Stimulated activated CD8-positive, alpha-beta memory T cell treated with anti-CD3 and anti-CD28 coated beads, Interleukin-12 subunit alpha, Interleukin-12 subunit beta, amount 100 ng/mL, for 1 hour (primary cell): Measurements from ENCODE around the gene GPR162.

ENCODE experiments used
- DNase-seq: peaks from one replicate; pipeline ENCODE4 v3.0.0-alpha.2; 2020; ENCODE audit warnings: low read depth

Gene GPR162

GRCh38 chr12:6822426-6823135 is 960 bp downstream of the GPR162 start:
- DNase-seq, result no peak

- no peak for DNase-seq
Observed at GRCh38 chr12:6823182-6824084, 1.8 kb downstream of the GPR162 start.

GRCh38 chr12:6824085-6824775 is 2.6 kb downstream of the GPR162 start:
- DNase-seq, result no peak

- DNase-seq, result no peak
Observed at GRCh38 chr12:6824901-6825381, 3.3 kb downstream of the GPR162 start.

GRCh38 chr12:6825398-6826124 is 3.9 kb downstream of the GPR162 start:
- peak; percentile 65 for DNase-seq

- no peak for DNase-seq
Observed at GRCh38 chr12:6826125-6826733, 4.6 kb downstream of the GPR162 start.

- no peak for DNase-seq
Observed at GRCh38 chr12:6826734-6827436, 5.3 kb downstream of the GPR162 start.

GRCh38 chr12:6827437-6827911 is 5.9 kb downstream of the GPR162 start:
- DNase-seq, result no peak

GRCh38 chr12:6827982-6828780 is 6.6 kb downstream of the GPR162 start, which contains the start of gene P3H3:
Gene P3H3 (plus strand): TSS chr12:6828407. CDS start chr12:6828441, 34 bp downstream.
- DNase-seq, result no peak

- no peak for DNase-seq
Observed at GRCh38 chr12:6828781-6829535, 7.3 kb downstream of the GPR162 start.

- DNase-seq, result no peak
Observed at GRCh38 chr12:6829536-6830220, 8.1 kb downstream of the GPR162 start.

- no peak for DNase-seq
Observed at GRCh38 chr12:6830286-6830890, 8.8 kb downstream of the GPR162 start.

GRCh38 chr12:6830999-6831398 is 9.4 kb downstream of the GPR162 start:
- DNase-seq, result no peak

GRCh38 chr12:6831450-6831995 is 9.9 kb downstream of the GPR162 start:
- no peak for DNase-seq

GRCh38 chr12:6832125-6832524 is 10.5 kb downstream of the GPR162 start:
- no peak for DNase-seq

- no peak for DNase-seq
Observed at GRCh38 chr12:6833189-6833890, 11.7 kb downstream of the GPR162 start.

- no peak for DNase-seq
Observed at GRCh38 chr12:6834254-6834653, 12.6 kb downstream of the GPR162 start.
